GM23338 (cell line): ENCODE data around the gene NOTCH1. TPM values are rescaled to one million over a fixed set of nuclear protein-coding genes. Genes with fewer than 3 reads are reported as not detected.

Source experiments
- ATAC-seq: fragments of 200-7000 bp; cut with Tn5 transposase; 3 replicates; pipeline ENCODE4 v1.9.1; 2020
- DNase-seq: peaks from one replicate; pipeline ENCODE4 v3.0.0-alpha.2; 2015; ENCODE audit warnings: low spot score
- H2AFZ ChIP-seq: fragments of 200-600 bp; sonication (generic); 2 replicates; pipeline ENCODE4 v1.8.0; 2016; ENCODE audit warnings: antibody characterized with exemption, mild to moderate bottlenecking, moderate library complexity
- H3F3A ChIP-seq: fragments of 200-600 bp; sonication (generic); replicated peaks from 2 replicates; pipeline ENCODE4 v1.8.0; 2017; ENCODE audit warnings: antibody characterized with exemption, mixed run types, low read depth
- H3K27ac ChIP-seq: fragments of 200-600 bp; sonication (generic); 2 replicates; pipeline ENCODE4 v1.6.1; 2016; ENCODE audit warnings: low read depth
- H3K27me3 ChIP-seq: fragments of 200-600 bp; sonication (generic); 2 replicates; pipeline ENCODE4 v1.8.0; 2016; ENCODE audit warnings: mild to moderate bottlenecking, mixed run types, moderate library complexity; ENCODE audit not compliant: insufficient read depth
- H3K36me3 ChIP-seq: fragments of 200-600 bp; sonication (generic); 2 replicates; pipeline ENCODE4 v1.8.0; 2016; ENCODE audit warnings: mild to moderate bottlenecking; ENCODE audit not compliant: insufficient read depth
- H3K4me1 ChIP-seq: fragments of 200-600 bp; sonication (generic); 2 replicates; pipeline ENCODE4 v1.8.0; 2016; ENCODE audit warnings: mild to moderate bottlenecking, moderate library complexity; ENCODE audit not compliant: insufficient read depth
- H3K4me2 ChIP-seq: fragments of 200-600 bp; sonication (generic); 2 replicates; pipeline ENCODE4 v1.7.1; 2017; ENCODE audit warnings: mixed run types
- H3K4me3 ChIP-seq: fragments of 200-600 bp; sonication (generic); 2 replicates; pipeline ENCODE4 v1.6.1; 2016; ENCODE audit warnings: mixed run types
- H3K79me2 ChIP-seq: fragments of 200-600 bp; sonication (generic); replicated peaks from 2 replicates; pipeline ENCODE4 v1.8.0; 2017; ENCODE audit warnings: mild to moderate bottlenecking; ENCODE audit not compliant: insufficient read depth
- H3K9me2 ChIP-seq: fragments of 200-600 bp; sonication (generic); 2 replicates; pipeline ENCODE4 v1.8.0; 2017; ENCODE audit not compliant: insufficient read depth
- H4K20me1 ChIP-seq: fragments of 200-600 bp; sonication (generic); replicated peaks from 2 replicates; pipeline ENCODE4 v1.8.0; 2017; ENCODE audit warnings: mild to moderate bottlenecking; ENCODE audit not compliant: insufficient read depth
- H3K27ac Mint-ChIP-seq: 2 replicates; pipeline ENCODE4 v1.8.0; 2020; ENCODE audit warnings: inconsistent platforms, mild to moderate bottlenecking, moderate library complexity, mixed read lengths
- H3K27me3 Mint-ChIP-seq: 3 replicates; pipeline ENCODE4 v1.8.0; 2022; ENCODE audit warnings: low read depth, mild to moderate bottlenecking, moderate library complexity, mixed read lengths, inconsistent platforms; ENCODE audit not compliant: insufficient read depth, poor library complexity
- H3K36me3 Mint-ChIP-seq: 3 replicates; pipeline ENCODE4 v1.8.0; 2021; ENCODE audit warnings: low read depth, mild to moderate bottlenecking, inconsistent platforms, moderate library complexity, mixed read lengths
- H3K4me1 Mint-ChIP-seq: 3 replicates; pipeline ENCODE4 v1.8.0; 2020; ENCODE audit warnings: mild to moderate bottlenecking, inconsistent platforms, mixed read lengths
- H3K4me3 Mint-ChIP-seq: 3 replicates; pipeline ENCODE4 v1.8.0; 2021; ENCODE audit warnings: moderate library complexity, mild to moderate bottlenecking, inconsistent platforms, mixed read lengths
- H3K9me3 Mint-ChIP-seq: 3 replicates; pipeline ENCODE4 v1.8.0; 2020; ENCODE audit warnings: moderate library complexity, mild to moderate bottlenecking, inconsistent platforms, mixed read lengths
- CREB1 ChIP-seq: fragments of 250-450 bp; sonication (Bioruptor Pico); IDR thresholded peaks from 2 replicates; pipeline ENCODE4 v1.5.0; 2020; ENCODE audit warnings: low read depth, mild to moderate bottlenecking, moderate library complexity
- EZH2 ChIP-seq: fragments of 200-600 bp; sonication (generic); IDR thresholded peaks from one replicate; pipeline ENCODE4 v1.8.0; 2017; ENCODE audit warnings: antibody characterized with exemption, mild to moderate bottlenecking, low read depth; ENCODE audit not compliant: unreplicated experiment
- EZH2phosphoT487 ChIP-seq: fragments of 200-600 bp; sonication (generic); IDR thresholded peaks from one replicate; pipeline ENCODE4 v1.8.1; 2018; ENCODE audit warnings: antibody characterized with exemption; ENCODE audit not compliant: unreplicated experiment
- JUNB ChIP-seq: IDR thresholded peaks from one replicate; pipeline ENCODE4 v1.6.1; 2016; ENCODE audit warnings: antibody characterized with exemption; ENCODE audit not compliant: unreplicated experiment
- NANOG ChIP-seq: IDR thresholded peaks from 2 replicates; pipeline ENCODE4 v1.6.1; 2016; ENCODE audit warnings: antibody characterized with exemption, borderline replicate concordance
- STAT1 ChIP-seq: IDR thresholded peaks from one replicate; pipeline ENCODE4 v1.6.1; 2016; ENCODE audit warnings: antibody characterized with exemption; ENCODE audit not compliant: unreplicated experiment
- ZNF114 ChIP-seq: fragments of 250-450 bp; sonication (Bioruptor Pico); IDR thresholded peaks from 2 replicates; pipeline ENCODE4 v1.5.0; 2020; ENCODE audit warnings: mild to moderate bottlenecking, moderate library complexity
- ZNF331 ChIP-seq: fragments of 250-450 bp; sonication (Bioruptor Pico); IDR thresholded peaks from 2 replicates; pipeline ENCODE4 v1.5.0; 2020; ENCODE audit warnings: low read depth, mild to moderate bottlenecking, moderate library complexity
- polyA plus RNA-seq: library from polyadenylated mRNA; unstranded; fragments of >200 nt; fragmentation: Nextera tagmentation; extraction: Ambion mirVana; gene quantifications from 2 replicates; pipeline ENCODE4 v1.2.1, GENCODE V29; 2016
- total RNA-seq: library from RNA; depleted of rRNA; stranded (reverse); fragments of >200 nt; shearing (Covaris generic); gene quantifications from 2 replicates; pipeline ENCODE4 v1.2.3, GENCODE V29; 2014
- TF ChIP-seq, protein P1 (sequence below): IDR thresholded peaks from 2 replicates; pipeline ENCODE4 v1.6.1; 2016; ENCODE audit warnings: antibody characterized with exemption
- TF ChIP-seq, protein P2 (sequence below): fragments of 250-450 bp; sonication (Bioruptor Pico); IDR thresholded peaks from 2 replicates; pipeline ENCODE4 v1.5.0; 2020; ENCODE audit warnings: mild to moderate bottlenecking, moderate library complexity

Gene NOTCH1
- total and polyA plus RNA-seq, 2 experiments from 2014 or later, result 9.9 to 97.2 TPM

DNA sequence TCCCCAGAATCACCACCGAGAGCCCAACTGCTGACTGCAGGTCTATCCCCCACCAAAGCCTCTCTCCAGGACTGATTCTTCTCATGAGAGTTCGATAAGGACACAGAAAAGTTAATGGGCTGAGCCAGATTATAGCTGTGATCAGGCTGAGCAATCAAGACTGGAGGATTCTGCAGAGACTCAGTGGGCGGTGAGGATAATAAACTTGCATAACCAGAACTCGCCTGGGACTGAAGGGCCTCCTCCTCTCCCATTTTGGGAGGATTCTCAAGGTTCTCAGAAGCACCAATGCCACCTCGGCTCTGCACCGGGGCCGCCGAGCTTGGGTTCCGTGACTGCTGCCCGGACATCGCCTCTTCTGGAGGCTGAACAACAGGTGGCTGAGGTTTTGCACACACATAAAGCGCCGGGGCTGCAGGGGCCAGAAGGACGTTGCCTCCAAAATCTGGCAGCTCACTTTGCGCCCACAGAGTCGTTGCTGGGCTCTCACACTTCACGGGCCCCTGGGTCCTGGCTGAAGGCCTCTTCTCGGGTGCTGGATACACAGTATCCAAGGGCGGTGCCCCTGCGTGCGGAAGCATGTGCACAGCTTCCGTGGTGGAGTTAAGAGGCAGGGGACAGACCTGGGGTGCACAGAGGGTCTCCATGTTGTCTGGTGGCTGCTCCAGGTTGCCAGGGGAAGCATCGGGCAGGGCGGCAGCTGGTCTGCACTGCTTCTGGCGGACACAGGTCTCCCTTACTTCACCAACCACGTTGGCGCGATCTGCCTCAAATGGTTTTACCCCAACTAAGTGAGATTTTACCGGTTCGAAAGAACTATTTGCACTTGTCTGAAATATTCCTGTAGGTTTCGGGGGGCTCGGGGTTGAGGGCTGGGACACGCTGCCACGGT is 70.6 kb downstream of the NOTCH1 start:
- Histone ChIP-seq H3K27ac (no peak overlapping the region), H2AFZ (no peak overlapping the region), H3K4me2 (no peak overlapping the region), H4K20me1 (peaks cover 51% of the 10 kb centered on the region), H3F3A (0 out of 2 replicates have a peak, but pooled peaks cover 4% of the 10 kb centered on the region), H3K9me2 (no peaks in the 10 kb centered on the region), H3K79me2 (peaks cover 96% of the 10 kb centered on the region), H3K4me1 (no peaks in the 10 kb centered on the region), H3K36me3 (peaks cover 24% of the 10 kb centered on the region; the same call in 1 of the 2 replicates), H3K4me3 (no peak overlapping the region), H3K27me3 (no peaks in the 10 kb centered on the region)
- no peak overlapping the region for H3K4me3 Mint-ChIP-seq
- H3K27ac Mint-ChIP-seq, result no peak overlapping the region; the same call in 1 of the 2 replicates
- peaks cover 4% of the 10 kb centered on the region for H3K27me3 Mint-ChIP-seq
- H3K36me3 Mint-ChIP-seq, result peaks cover 75% of the 10 kb centered on the region
- no peak for TF ChIP-seq STAT1
- TF ChIP-seq ZNF114 (CRISPR knock-in tag), result no peak
- TF ChIP-seq CREB1 (CRISPR knock-in tag), result no peak
- TF ChIP-seq NANOG, result no peak
- no peak for TF ChIP-seq ZNF331 (CRISPR knock-in tag)
- TF ChIP-seq, protein P1, sequence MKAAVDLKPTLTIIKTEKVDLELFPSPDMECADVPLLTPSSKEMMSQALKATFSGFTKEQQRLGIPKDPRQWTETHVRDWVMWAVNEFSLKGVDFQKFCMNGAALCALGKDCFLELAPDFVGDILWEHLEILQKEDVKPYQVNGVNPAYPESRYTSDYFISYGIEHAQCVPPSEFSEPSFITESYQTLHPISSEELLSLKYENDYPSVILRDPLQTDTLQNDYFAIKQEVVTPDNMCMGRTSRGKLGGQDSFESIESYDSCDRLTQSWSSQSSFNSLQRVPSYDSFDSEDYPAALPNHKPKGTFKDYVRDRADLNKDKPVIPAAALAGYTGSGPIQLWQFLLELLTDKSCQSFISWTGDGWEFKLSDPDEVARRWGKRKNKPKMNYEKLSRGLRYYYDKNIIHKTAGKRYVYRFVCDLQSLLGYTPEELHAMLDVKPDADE, result no peak
- TF ChIP-seq, protein P2, sequence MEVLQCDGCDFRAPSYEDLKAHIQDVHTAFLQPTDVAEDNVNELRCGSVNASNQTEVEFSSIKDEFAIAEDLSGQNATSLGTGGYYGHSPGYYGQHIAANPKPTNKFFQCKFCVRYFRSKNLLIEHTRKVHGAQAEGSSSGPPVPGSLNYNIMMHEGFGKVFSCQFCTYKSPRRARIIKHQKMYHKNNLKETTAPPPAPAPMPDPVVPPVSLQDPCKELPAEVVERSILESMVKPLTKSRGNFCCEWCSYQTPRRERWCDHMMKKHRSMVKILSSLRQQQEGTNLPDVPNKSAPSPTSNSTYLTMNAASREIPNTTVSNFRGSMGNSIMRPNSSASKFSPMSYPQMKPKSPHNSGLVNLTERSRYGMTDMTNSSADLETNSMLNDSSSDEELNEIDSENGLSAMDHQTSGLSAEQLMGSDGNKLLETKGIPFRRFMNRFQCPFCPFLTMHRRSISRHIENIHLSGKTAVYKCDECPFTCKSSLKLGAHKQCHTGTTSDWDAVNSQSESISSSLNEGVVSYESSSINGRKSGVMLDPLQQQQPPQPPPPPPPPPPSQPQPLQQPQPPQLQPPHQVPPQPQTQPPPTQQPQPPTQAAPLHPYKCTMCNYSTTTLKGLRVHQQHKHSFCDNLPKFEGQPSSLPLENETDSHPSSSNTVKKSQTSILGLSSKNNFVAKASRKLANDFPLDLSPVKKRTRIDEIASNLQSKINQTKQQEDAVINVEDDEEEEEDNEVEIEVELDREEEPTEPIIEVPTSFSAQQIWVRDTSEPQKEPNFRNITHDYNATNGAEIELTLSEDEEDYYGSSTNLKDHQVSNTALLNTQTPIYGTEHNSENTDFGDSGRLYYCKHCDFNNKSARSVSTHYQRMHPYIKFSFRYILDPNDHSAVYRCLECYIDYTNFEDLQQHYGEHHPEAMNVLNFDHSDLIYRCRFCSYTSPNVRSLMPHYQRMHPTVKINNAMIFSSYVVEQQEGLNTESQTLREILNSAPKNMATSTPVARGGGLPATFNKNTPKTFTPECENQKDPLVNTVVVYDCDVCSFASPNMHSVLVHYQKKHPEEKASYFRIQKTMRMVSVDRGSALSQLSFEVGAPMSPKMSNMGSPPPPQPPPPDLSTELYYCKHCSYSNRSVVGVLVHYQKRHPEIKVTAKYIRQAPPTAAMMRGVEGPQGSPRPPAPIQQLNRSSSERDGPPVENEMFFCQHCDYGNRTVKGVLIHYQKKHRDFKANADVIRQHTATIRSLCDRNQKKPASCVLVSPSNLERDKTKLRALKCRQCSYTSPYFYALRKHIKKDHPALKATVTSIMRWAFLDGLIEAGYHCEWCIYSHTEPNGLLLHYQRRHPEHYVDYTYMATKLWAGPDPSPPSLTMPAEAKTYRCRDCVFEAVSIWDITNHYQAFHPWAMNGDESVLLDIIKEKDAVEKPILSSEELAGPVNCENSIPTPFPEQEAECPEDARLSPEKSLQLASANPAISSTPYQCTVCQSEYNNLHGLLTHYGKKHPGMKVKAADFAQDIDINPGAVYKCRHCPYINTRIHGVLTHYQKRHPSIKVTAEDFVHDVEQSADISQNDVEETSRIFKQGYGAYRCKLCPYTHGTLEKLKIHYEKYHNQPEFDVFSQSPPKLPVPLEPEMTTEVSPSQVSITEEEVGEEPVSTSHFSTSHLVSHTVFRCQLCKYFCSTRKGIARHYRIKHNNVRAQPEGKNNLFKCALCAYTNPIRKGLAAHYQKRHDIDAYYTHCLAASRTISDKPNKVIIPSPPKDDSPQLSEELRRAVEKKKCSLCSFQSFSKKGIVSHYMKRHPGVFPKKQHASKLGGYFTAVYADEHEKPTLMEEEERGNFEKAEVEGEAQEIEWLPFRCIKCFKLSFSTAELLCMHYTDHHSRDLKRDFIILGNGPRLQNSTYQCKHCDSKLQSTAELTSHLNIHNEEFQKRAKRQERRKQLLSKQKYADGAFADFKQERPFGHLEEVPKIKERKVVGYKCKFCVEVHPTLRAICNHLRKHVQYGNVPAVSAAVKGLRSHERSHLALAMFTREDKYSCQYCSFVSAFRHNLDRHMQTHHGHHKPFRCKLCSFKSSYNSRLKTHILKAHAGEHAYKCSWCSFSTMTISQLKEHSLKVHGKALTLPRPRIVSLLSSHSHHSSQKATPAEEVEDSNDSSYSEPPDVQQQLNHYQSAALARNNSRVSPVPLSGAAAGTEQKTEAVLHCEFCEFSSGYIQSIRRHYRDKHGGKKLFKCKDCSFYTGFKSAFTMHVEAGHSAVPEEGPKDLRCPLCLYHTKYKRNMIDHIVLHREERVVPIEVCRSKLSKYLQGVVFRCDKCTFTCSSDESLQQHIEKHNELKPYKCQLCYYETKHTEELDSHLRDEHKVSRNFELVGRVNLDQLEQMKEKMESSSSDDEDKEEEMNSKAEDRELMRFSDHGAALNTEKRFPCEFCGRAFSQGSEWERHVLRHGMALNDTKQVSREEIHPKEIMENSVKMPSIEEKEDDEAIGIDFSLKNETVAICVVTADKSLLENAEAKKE (CRISPR knock-in tag), result no peak
- no peak for TF ChIP-seq EZH2phosphoT487
- TF ChIP-seq EZH2, result no peak
- no peak for TF ChIP-seq JUNB
- H3K9me3 Mint-ChIP-seq, result no peaks in the 10 kb centered on the region
- H3K4me1 Mint-ChIP-seq, result 0 out of 3 replicates have a peak, but pooled peaks cover 3% of the 10 kb centered on the region
- DNase-seq (no peak), ATAC-seq (no peak)
